GM12892 (cell line): Measurements from ENCODE around the gene NFATC4.

Experiments
- POLR2A ChIP-seq: IDR thresholded peaks from 2 replicates; pipeline ENCODE4 v1.6.1; 2011; ENCODE audit warnings: low read depth, low read length, control low read depth
- POLR2AphosphoS5 ChIP-seq: IDR thresholded peaks from 2 replicates; pipeline ENCODE4 v1.6.1; 2011; ENCODE audit warnings: low read depth, low read length, control low read depth
- TAF1 ChIP-seq: IDR thresholded peaks from 2 replicates; pipeline ENCODE4 v1.6.1; 2011; ENCODE audit warnings: low read depth, mild to moderate bottlenecking, control low read depth, low read length, borderline replicate concordance

- TF ChIP-seq POLR2A: no peak
- TF ChIP-seq POLR2AphosphoS5: no peak
- no peak for TF ChIP-seq TAF1
Measured at GRCh38 chr14:24415421-24416253, 47.7 kb downstream of the NFATC4 start.
